Thoracic aorta (tissue), 2 donors: ENCODE measurements around the gene NAGPA. TPM values are rescaled to one million over a fixed set of nuclear protein-coding genes. Genes with fewer than 3 reads are reported as not detected.

ENCODE experiments used
- ATAC-seq: fragments of 150-250 bp; one replicate; pipeline ENCODE4 v1.8.0; 2017; ENCODE audit warnings: low read depth; ENCODE audit not compliant: insufficient number of reproducible peaks, low FRiP score
- DNase-seq: peaks from one replicate; pipeline ENCODE4 v3.0.0-alpha.2; 2020; ENCODE audit warnings: low spot score
- H3K27ac ChIP-seq, 2 donors: fragments of 200-600 bp; sonication (generic); 1 replicate in 1 of 2; 2 replicates in 1 of 2; pipeline ENCODE4 v1.5.1; 2016; ENCODE audit warnings: mild to moderate bottlenecking in 2 of 2, moderate library complexity in 2 of 2
- H3K27me3 ChIP-seq: fragments of 200-600 bp; sonication (generic); replicated peaks from 2 replicates; pipeline ENCODE4 v1.6.0; 2016; ENCODE audit warnings: mild to moderate bottlenecking; ENCODE audit not compliant: insufficient read depth
- H3K36me3 ChIP-seq: fragments of 200-600 bp; sonication (generic); one replicate; pipeline ENCODE4 v1.5.1; 2016
- H3K4me1 ChIP-seq, 2 donors: fragments of 200-600 bp; sonication (generic); 1 replicate in 1 of 2; 2 replicates in 1 of 2; pipeline versions ENCODE4 v1.5.1 to v1.6.0; 2016; ENCODE audit warnings: low read depth in 2 of 2, mild to moderate bottlenecking in 1 of 2; ENCODE audit not compliant: control insufficient read depth in 1 of 2
- H3K4me3 ChIP-seq: fragments of 200-600 bp; sonication (generic); 2 replicates; pipeline ENCODE4 v1.5.1; 2016; ENCODE audit warnings: mild to moderate bottlenecking
- H3K9me3 ChIP-seq: fragments of 200-600 bp; sonication (generic); 2 replicates; pipeline ENCODE4 v1.5.1; 2016
- CTCF ChIP-seq: fragments of 200-600 bp; sonication (generic); IDR thresholded peaks from one replicate; pipeline ENCODE4 v1.5.1; 2019; ENCODE audit warnings: antibody characterized with exemption
- total RNA-seq, 2 donors: library from RNA; depleted of rRNA; stranded (reverse); fragments of >200 nt; gene quantifications; one replicate each; pipeline versions ENCODE4 v1.1.0 to v1.2.3, GENCODE V29; 2016

NAGPA gene
- total RNA-seq, 2 donors from 2014 or later, result 35.3 to 55.2 TPM

GRCh38 chr16:5003211-5003610 lies 30.5 kb downstream of the NAGPA start:
- Histone ChIP-seq H3K27ac (no peak overlapping the region), H3K36me3 (no peaks in the 10 kb centered on the region), H3K27me3 (no peaks in the 10 kb centered on the region), H3K9me3 (no peaks in the 10 kb centered on the region), H3K4me3 (no peak overlapping the region), H3K4me1 (no peaks in the 10 kb centered on the region)
- TF ChIP-seq CTCF, result no peak
- ATAC-seq, result no peak
- no peak for DNase-seq

- H3K27me3 ChIP-seq, result no peaks in the 10 kb centered on the region
- H3K27ac ChIP-seq, result no peak overlapping the region
- ATAC-seq, result no peak
- no peaks in the 10 kb centered on the region for H3K36me3 ChIP-seq
- no peak for TF ChIP-seq CTCF
- H3K9me3 ChIP-seq, result no peaks in the 10 kb centered on the region
- no peak overlapping the region for H3K4me3 ChIP-seq
- no peaks in the 10 kb centered on the region for H3K4me1 ChIP-seq
- no peak for DNase-seq
Observed at GRCh38 chr16:5002699-5003143, 31.0 kb downstream of the NAGPA start.

- Histone ChIP-seq H3K27ac (no peak overlapping the region), H3K4me1 (no peaks in the 10 kb centered on the region), H3K36me3 (no peaks in the 10 kb centered on the region), H3K27me3 (no peaks in the 10 kb centered on the region), H3K9me3 (no peaks in the 10 kb centered on the region), H3K4me3 (no peak overlapping the region)
- no peak for TF ChIP-seq CTCF
- DNase-seq (no peak), ATAC-seq (no peak)
Observed at GRCh38 chr16:5001986-5002385, 31.7 kb downstream of the NAGPA start.

- Histone ChIP-seq H3K27me3 (no peaks in the 10 kb centered on the region), H3K9me3 (no peaks in the 10 kb centered on the region), H3K36me3 (no peaks in the 10 kb centered on the region), H3K4me3 (no peak overlapping the region), H3K4me1 (no peaks in the 10 kb centered on the region), H3K27ac (no peak overlapping the region)
- DNase-seq (no peak), ATAC-seq (no peak)
- no peak for TF ChIP-seq CTCF
Observed at GRCh38 chr16:5001571-5001970, 32.2 kb downstream of the NAGPA start.

GRCh38 chr16:5000573-5001001 lies 33.1 kb downstream of the NAGPA start:
- no peaks in the 10 kb centered on the region for H3K9me3 ChIP-seq
- TF ChIP-seq CTCF, result no peak
- DNase-seq, result no peak
- H3K4me1 ChIP-seq, result no peaks in the 10 kb centered on the region
- no peak overlapping the region for H3K4me3 ChIP-seq
- ATAC-seq, result no peak
- no peaks in the 10 kb centered on the region for H3K27me3 ChIP-seq
- H3K27ac ChIP-seq, result no peak overlapping the region
- H3K36me3 ChIP-seq, result no peaks in the 10 kb centered on the region
